ENCODE data around the gene OR4K5.
"Not testable (repeated sequence)": the region's sequence is repeated elsewhere in the genome, so short reads cannot be mapped to it uniquely, and the experiment has no call there.

OR4K5 gene, protein sequence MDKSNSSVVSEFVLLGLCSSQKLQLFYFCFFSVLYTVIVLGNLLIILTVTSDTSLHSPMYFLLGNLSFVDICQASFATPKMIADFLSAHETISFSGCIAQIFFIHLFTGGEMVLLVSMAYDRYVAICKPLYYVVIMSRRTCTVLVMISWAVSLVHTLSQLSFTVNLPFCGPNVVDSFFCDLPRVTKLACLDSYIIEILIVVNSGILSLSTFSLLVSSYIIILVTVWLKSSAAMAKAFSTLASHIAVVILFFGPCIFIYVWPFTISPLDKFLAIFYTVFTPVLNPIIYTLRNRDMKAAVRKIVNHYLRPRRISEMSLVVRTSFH

DNA sequence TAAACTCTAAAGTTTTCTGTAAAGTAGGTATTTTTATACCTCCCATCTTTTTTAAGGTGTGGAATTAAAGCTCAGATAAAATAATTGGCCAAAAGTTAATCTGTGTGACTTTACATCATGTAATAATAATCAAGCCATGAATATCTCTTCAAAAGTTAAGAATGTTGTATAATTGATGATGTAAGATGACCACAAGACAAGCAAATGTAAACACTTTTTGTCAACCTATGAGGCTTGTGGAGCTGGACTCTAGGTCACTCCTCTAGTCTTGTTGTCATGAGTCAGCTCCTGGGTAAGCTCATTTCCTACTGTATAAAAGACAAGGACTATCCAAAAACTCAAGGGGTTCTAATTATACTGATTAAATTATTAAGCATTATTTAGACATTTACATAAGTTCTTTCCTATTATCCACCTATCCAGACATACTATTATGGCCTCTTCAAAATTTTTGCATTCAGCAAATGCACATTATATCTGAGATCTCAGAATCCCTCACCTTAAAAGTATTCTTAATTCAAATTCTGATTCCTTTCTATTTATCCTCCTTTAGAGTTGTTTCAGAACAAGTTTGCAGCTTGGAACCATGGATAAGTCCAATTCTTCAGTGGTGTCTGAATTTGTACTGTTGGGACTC, at the start of gene OR4K5:
TSS of gene OR4K5 (plus strand) at position 587 of the 637 bp plus-strand sequence. CDS start at position 587, 0 bp downstream.
- no peak for DNase-seq (ENCODE audit: low read depth in 3 of 3)

DNA sequence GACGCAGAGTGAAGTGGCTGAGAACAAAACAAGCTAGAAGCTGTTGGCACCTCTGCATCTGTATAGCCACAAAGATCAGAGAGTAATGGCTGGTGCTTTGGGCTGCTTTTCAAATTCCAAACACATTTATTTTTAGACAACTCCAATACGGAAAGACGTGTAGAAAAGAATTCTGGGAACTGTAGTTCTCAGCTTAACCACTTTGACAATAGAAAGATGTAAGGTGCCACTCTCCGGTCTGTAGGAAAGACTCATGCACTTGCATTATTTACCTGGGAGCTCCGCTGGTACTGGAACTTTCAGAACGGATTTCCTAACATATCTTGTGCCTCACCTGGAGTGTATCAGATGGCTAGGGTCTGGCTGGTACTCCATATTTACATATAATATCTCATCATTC, 47.2 kb upstream of the OR4K5 start:
- DNase-seq (ENCODE audit: low read depth in 3 of 3), result no peak

DNA sequence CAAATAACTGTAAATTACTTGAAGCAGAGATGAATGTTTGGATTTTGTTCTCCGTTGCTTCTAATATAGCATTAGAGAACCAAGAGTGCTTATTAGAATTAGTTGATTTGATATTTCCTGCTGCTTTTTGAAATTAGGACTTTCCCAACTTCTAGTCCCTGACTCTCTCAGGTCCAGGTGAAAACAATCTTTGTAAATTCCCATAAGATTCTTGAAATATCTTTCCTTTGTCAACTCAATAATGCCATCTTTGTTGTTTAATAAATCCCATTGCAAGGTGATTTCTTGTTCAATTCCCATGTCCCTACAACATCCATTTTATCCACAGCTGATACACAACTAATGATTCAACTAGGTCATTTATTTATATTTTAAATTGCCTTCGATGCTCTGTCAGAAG, 45.6 kb upstream of the OR4K5 start, which contains the start of gene OR4K2:
TSS of gene OR4K2 (plus strand) at position 301 of the 400 bp plus-strand sequence. CDS start 1,126 bp downstream, outside the sequence.
- DNase-seq (ENCODE audit: low read depth in 3 of 3), result no peak

DNA sequence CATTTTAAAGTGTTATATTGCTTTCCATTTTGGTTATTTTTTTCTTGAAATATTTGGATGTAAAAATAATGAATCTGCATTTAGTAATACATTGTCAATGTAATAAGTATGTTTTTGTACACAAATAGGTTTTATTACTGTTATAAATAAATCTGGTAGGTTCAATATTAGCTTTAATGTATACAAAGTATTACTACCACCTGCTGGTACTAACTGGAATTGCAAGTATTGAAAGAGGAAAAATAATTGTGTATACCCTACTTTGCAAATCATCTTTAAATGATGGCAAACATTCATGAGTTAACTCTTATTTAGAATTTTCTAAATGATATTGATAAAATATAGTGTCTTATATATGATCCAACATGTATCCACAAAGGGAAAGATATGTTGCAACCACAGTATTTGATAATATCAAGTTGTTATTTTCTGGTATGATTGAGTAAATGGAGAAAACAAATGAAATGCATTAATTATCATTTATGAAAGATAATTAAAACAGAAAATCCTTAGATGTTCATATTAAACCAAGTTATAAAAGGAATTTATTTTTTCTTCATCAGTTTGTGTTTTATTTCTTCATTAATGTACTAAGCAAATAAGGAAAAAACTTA, 42.3 kb upstream of the OR4K5 start:
- DNase-seq (ENCODE audit: low read depth in 3 of 3), result no peak

DNA sequence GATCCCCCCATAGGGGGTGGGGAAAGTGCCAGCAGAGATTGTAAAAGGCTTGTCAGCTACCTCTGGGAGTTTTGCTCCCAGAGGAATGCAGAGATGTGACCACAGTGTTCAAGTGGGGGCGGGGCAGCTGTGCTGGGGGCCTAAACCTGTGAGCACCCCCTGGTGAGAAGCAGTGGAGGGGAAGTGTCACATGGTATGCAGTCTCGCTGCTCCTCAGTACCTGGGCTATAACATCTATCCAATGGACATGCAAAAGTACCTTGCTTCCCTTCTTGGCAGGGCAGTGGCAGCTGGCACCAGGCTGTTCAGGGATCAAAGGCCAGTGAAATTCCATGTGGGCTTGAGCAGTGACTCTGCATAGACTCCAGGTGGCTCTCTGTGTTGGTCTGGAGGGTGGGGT, 25.1 kb upstream of the OR4K5 start:
- no peak for DNase-seq (ENCODE audit: low read depth in 3 of 3)

DNA sequence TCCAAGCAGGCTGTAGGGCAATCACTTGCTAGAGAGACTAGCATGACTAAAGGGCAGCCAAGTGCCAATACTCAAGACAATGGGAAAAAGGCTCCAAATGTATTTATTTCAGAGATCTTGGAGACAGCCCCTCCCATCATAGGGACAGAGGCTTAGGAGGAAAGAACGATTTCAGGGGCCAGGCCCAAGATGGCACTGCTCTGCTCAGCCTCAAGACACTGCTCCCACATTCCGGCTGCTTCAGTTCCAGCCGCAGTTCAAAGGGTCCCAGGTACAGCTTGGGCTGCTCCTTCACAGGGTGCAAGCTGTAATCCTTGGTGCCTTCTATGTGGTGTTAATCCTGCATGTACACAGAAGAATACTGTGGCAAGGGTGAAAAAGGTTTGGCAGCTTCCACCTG, 19.4 kb upstream of the OR4K5 start:
- DNase-seq (ENCODE audit: low read depth in 3 of 3), result no peak

DNA sequence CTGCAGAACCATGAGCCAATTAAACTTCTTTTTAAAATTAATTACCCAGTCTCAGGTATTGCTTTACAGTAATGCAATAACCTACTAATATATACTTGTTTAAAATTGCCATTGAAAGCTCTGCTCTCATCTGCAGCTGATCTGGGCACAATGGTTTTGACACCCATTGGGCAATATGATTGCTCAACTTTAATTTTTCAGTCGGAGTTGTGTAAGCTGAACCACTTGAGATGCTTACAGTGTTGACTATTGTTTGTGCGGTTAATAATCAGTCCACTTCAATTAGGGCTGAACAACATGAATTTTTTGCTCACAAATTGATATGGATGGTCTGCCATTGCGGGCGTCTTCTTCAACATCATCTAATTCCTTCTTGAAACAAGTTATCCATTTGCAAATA, 18.0 kb upstream of the OR4K5 start:
- no peak for DNase-seq (ENCODE audit: low read depth in 3 of 3)

DNA sequence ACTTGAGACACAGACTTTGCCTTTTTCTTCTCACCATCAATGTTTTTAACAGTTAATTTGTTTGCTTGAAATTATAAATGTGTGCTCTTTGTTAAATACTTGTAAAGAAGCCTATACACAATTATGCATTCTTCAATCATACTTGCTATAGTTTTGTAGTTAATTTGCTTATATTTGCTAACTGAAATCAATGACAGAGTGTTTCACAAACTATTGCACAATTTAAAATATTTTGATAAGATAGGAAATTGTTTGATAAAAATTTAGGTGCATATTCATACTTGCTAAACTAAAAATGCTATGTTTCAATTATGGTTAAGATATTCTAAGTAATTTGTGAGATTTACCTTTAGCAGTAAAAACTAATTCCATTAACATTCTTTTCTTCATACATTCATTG, 13.7 kb upstream of the OR4K5 start:
- no peak for DNase-seq (ENCODE audit: low read depth in 3 of 3)

DNA sequence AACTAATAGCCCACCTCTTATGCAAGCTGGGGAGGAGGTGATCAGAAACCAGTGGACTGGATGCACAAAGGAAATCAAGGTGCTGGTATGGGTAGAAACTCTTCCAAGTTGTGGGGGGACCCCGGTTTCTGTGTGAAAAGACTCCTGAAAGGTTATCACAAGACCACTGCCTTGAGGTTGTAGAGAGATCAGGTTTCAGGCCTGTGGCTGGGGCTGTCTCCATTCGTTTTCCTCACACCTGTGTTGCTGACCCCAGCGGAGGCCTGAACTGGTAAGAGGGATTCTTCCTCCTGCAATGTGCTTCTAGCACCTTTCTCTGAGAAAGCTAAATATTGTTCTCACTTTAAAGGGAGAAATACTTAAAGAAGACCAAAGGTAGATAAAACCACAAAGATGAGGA, 9.3 kb upstream of the OR4K5 start:
- no peak for DNase-seq (ENCODE audit: low read depth in 3 of 3)

DNA sequence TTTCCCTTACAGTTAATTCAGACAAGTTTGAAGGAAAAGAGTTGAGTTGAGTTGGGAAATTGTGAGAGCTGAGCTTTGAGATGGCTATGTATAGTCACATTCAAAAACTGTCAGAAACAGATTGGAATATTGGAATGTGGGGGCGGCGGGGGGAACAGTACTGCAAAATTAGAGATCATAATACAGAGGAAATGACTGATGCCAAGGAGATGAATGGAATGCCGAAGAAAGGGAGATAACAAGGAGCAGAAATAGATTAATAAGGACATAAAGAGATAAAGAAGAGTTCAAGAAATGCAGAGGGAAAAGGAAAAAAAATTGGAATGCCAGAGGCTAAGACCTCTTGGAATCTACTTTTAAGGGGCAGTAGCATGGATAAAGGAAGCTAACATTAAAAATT, 3.2 kb upstream of the OR4K5 start:
- no peak for DNase-seq (ENCODE audit: low read depth in 3 of 3)

DNA sequence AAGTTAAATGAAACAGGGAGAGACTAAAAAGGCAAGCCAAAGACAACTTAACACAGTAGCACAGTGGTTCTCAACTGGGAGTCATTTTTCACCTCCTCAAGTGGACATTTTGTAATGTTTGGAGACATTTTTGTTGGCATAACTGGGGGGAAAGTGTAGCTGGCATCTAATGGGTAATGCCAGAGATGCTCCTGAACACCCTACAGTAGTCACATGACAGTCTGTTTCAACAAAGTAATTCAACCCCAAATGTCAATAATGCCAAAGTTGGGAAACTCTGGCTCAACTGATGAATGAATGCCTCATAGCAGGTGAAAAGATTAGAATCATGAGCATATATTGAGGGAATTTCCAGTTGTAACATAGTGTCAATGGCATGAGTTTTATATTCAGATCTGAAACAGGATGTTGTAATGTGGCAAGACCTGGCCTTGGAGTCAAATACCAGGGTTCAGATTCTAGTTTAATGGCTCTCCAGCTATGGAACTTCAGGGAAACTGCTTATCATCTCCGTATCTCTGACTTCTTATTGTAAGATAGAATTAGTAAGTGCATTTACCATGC, 2.4 kb upstream of the OR4K5 start:
- no peak for DNase-seq (ENCODE audit: low read depth in 3 of 3)

DNA sequence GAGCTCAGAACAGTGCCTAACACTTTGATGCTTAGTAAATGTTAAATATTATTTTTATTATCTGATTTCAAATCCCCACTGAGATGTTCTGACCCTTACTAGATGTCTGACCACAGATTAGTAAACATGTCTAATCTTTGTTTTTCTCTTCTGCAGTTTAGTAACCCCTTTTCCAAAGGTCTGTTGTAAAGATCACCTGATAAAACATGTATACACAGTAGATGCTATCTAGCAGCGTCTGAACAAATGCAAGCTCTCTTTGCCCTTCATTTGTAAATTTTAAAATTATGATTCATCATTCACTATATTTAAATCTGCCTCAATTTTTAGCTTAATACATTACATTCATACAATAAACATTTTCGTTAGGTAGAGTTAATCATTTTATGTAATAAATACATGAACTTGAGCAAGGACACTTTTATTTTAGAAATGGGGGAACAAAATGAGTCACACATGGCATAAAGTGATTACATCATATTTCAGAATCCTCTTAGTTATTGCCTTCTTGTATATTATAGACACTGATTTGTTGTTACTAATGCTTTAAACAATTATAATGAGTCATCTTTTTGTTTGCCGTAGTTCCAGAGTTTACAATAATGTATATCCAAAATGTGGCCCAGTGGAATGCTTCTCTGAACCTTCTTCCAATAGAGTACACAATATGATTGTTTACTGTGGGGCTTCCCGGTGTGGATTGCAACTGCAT, 1.7 kb upstream of the OR4K5 start:
- no peak for DNase-seq (ENCODE audit: low read depth in 3 of 3)

DNA sequence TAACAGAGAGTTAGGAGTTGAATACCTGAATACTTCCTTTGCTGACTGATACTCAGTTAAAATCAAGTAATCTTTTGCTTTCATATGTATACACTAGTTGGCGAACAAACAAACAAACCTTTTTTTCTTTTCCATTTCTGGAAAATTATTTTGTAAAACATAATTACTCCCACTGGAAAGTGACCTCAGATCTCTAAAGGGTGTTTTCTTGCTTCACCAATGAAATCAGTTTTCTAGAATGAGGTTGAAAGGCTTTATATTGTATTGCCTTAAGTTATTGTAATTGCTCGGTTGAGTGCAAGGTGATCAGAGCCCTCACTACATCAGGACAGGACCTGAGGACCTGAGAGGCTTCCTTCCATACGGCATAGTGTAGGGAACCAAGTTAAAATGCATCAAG, 10.2 kb downstream of the OR4K5 start, which contains the start of gene OR4K1:
TSS of gene OR4K1 (plus strand) at position 301 of the 400 bp plus-strand sequence. CDS start 4,750 bp downstream, outside the sequence.
- DNase-seq (ENCODE audit: low read depth in 3 of 3), result no peak

DNA sequence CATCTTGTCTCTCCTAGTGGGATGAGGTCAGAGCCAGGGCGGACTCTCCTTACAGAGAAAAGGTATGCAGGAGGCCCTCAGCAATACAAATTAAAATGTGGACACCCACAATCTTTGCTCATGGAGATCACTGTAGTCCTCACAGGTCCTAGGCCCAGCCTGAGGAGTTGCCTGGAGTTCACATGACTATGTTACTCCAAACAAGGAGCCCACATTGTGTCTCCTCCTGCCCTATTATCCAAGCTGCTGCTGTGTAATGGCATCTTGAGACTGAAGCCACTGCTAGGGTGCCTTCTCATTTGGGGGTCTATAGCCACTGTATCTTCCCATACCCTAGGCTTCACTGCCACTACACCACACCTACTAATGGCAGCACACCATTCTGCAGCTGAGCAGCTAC, 21.3 kb downstream of the OR4K5 start:
- no peak for DNase-seq (ENCODE audit: low read depth in 3 of 3)

DNA sequence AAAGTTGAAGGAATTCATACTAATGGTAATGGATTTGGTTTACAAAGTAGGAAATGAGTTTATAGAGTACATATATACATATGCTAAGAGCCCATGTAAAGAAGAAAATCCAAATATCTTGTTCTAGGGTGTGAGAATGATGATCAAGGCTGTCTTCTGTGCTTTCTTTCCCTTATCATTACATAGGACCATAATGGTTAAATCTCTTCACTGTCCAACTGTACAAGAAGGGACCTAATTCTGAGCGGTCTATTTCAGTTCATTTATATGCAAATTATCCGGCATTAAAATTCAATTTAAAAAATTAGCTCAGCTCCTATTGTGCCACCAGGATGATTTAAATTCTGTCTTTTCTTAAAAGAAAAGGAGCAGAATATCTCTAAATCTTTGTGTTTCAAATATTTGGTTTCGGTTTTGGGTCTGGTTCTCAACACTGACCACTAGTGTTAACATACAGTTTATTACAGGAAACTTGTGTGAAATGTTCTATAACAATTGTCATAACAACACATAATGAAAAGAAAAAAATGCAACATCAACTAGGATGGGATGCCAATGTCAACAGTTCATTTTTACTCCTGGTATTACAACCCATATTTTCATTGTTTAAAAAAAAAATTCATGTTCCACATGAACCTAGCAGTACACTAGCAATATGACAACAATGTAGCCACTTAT, 27.1 kb downstream of the OR4K5 start:
- no peak for DNase-seq (ENCODE audit: low read depth in 3 of 3)

DNA sequence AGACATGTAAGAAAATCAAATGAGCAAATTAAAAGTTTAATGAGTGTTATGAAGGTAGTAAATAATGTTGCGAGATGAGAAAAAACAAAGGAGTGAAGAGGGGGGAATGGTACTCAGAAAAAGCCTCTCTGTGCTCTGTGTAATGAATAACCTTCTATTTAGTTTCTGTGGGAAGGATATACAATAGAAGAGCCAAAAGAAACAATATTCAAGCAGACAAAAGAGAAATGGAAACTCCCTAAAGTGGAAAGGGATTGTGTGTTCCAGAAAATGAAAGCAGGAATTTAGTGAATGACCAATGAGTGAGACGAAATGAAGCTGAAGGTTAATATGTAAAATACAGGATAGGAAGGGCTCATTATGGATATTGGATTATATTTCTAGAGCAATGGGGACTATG, 28.8 kb downstream of the OR4K5 start:
- no peak for DNase-seq (ENCODE audit: low read depth in 3 of 3)

DNA sequence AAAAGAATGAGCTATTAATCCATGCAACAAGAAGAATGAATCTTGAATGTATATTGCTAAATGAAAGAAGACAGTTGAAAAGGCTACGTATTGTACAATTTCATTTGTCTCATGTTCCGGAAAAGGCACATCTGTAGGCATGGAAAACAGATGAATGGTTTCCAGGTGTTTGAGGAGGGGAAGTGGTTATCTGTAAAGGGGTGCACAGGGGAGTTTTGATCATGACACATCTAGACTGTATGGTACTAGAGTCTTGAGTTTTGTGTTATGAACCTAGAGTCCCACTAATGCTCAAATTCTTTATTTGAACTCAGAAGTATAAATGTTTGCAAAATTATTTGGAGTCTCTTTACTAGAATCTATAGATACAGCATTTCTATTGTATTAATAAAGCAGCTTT, 49.3 kb downstream of the OR4K5 start:
- DNase-seq (ENCODE audit: low read depth in 3 of 3), result not testable (repeated sequence)
